ENCODE results near the gene HSPB2.

HSPB2 gene

GRCh38 chr11:111961389-111962300 lies 49.1 kb downstream of the HSPB2 start:
- no peak overlapping the region for H3K4me3 ChIP-seq (ENCODE audit: low read length)
- no peak for TF ChIP-seq ZNF274 (IDR thresholded peaks at IDR 0.05; ENCODE audit: low read depth, low read length)

Measured in GM08714 (cell line).